Neural progenitor cell (in vitro differentiated cells): Measurements from ENCODE around the gene TMCC1.

Experiments used
- CTCF ChIP-seq: fragments of 200-600 bp; sonication (generic); IDR thresholded peaks from 2 replicates; pipeline ENCODE4 v1.5.1; 2017; ENCODE audit warnings: antibody characterized with exemption, mild to moderate bottlenecking
- EZH2 ChIP-seq: fragments of 200-600 bp; sonication (generic); IDR thresholded peaks from 2 replicates; pipeline ENCODE4 v1.6.1; 2017; ENCODE audit warnings: antibody characterized with exemption, mild to moderate bottlenecking, moderate library complexity
- EZH2phosphoT487 ChIP-seq: fragments of 200-600 bp; sonication (generic); IDR thresholded peaks from 2 replicates; pipeline ENCODE4 v1.6.1; 2017; ENCODE audit warnings: antibody characterized with exemption

- TF ChIP-seq CTCF (no peak), EZH2phosphoT487 (no peak), EZH2 (no peak)
These were observed 24.6 kb downstream of the TMCC1 start for GRCh38 chr3:129868912-129869311.
